SK-N-SH treated with all-trans-retinoic acid at 6 μM for 48 hours (cell line): ENCODE measurements around the gene IMMP2L.

Experiments used
- ATAC-seq: fragments of 200-7000 bp; cut with Tn5 transposase; 3 replicates; pipeline ENCODE4 v1.9.1; 2020; ENCODE audit warnings: mild to moderate bottlenecking, moderate library complexity
- BACH2 ChIP-seq: fragments of 250-450 bp; sonication (Bioruptor Pico); IDR thresholded peaks from 2 replicates; pipeline ENCODE4 v1.9.0; 2021; ENCODE audit warnings: mild to moderate bottlenecking, borderline replicate concordance
- CREB5 ChIP-seq: fragments of 250-450 bp; sonication (Bioruptor Pico); IDR thresholded peaks from 2 replicates; pipeline ENCODE4 v1.5.1; 2020; ENCODE audit warnings: low read depth, mild to moderate bottlenecking, moderate library complexity
- CSDC2 ChIP-seq: fragments of 250-450 bp; sonication (Bioruptor Pico); IDR thresholded peaks from 2 replicates; pipeline ENCODE4 v1.5.0; 2020; ENCODE audit warnings: mild to moderate bottlenecking, moderate library complexity
- CSRNP3 ChIP-seq: fragments of 250-450 bp; sonication (Bioruptor Pico); IDR thresholded peaks from 2 replicates; pipeline ENCODE4 v1.5.1; 2021; ENCODE audit warnings: mild to moderate bottlenecking, moderate library complexity
- GLIS3 ChIP-seq: fragments of 250-450 bp; sonication (Bioruptor Pico); IDR thresholded peaks from 2 replicates; pipeline ENCODE4 v1.5.0; 2020; ENCODE audit warnings: mild to moderate bottlenecking, moderate library complexity
- ISL1 ChIP-seq: fragments of 250-450 bp; sonication (Bioruptor Pico); IDR thresholded peaks from 2 replicates; pipeline ENCODE4 v2.1.2; 2022; ENCODE audit warnings: mild to moderate bottlenecking, moderate library complexity
- OSR1 ChIP-seq: fragments of 250-450 bp; sonication (Bioruptor Pico); IDR thresholded peaks from 2 replicates; pipeline ENCODE4 v1.8.0; 2022; ENCODE audit warnings: moderate library complexity, mild to moderate bottlenecking, inconsistent platforms
- PATZ1 ChIP-seq: fragments of 250-450 bp; sonication (Bioruptor Pico); IDR thresholded peaks from 2 replicates; pipeline ENCODE4 v1.8.0; 2020; ENCODE audit warnings: mild to moderate bottlenecking, moderate library complexity, borderline replicate concordance
- POU6F1 ChIP-seq: fragments of 250-450 bp; sonication (Bioruptor Pico); IDR thresholded peaks from 2 replicates; pipeline ENCODE4 v1.8.0; 2021; ENCODE audit warnings: low read depth, mild to moderate bottlenecking, moderate library complexity, borderline replicate concordance
- PPARA ChIP-seq: fragments of 250-450 bp; sonication (Bioruptor Pico); IDR thresholded peaks from 2 replicates; pipeline ENCODE4 v1.5.0; 2020; ENCODE audit warnings: mild to moderate bottlenecking, borderline replicate concordance
- RARB ChIP-seq: fragments of 250-450 bp; sonication (Bioruptor Pico); IDR thresholded peaks from 2 replicates; pipeline ENCODE4 v1.8.0; 2021; ENCODE audit warnings: mild to moderate bottlenecking, moderate library complexity
- SNAI2 ChIP-seq: fragments of 250-450 bp; sonication (Bioruptor Pico); IDR thresholded peaks from 2 replicates; pipeline ENCODE4 v1.5.0; 2020; ENCODE audit warnings: mild to moderate bottlenecking, moderate library complexity
- TCF4 ChIP-seq: fragments of 250-450 bp; sonication (Bioruptor Pico); IDR thresholded peaks from 2 replicates; pipeline ENCODE4 v1.8.0; 2021; ENCODE audit warnings: mild to moderate bottlenecking, moderate library complexity, borderline replicate concordance
- TOX ChIP-seq: fragments of 250-450 bp; sonication (Bioruptor Pico); IDR thresholded peaks from 2 replicates; pipeline ENCODE4 v1.8.0; 2021; ENCODE audit warnings: mild to moderate bottlenecking, moderate library complexity, borderline replicate concordance
- TSHZ2 ChIP-seq: fragments of 250-450 bp; sonication (Bioruptor Pico); IDR thresholded peaks from 2 replicates; pipeline ENCODE4 v1.5.0; 2020; ENCODE audit warnings: mild to moderate bottlenecking, moderate library complexity
- ZC3H10 ChIP-seq: fragments of 250-450 bp; sonication (Bioruptor Pico); IDR thresholded peaks from 2 replicates; pipeline ENCODE4 v1.5.1; 2021; ENCODE audit warnings: mild to moderate bottlenecking, moderate library complexity
- ZFP3 ChIP-seq: fragments of 250-450 bp; sonication (Bioruptor Pico); IDR thresholded peaks from 2 replicates; pipeline ENCODE4 v1.5.0; 2020; ENCODE audit warnings: mild to moderate bottlenecking, moderate library complexity
- ZNF565 ChIP-seq: fragments of 450-650 bp; formaldehyde crosslinking; conservative IDR thresholded peaks from 2 replicates; pipeline ENCODE4 v1.5.0; 2020; ENCODE audit warnings: low read depth, mild to moderate bottlenecking, moderate library complexity
- ZNF70 ChIP-seq: fragments of 450-650 bp; formaldehyde crosslinking; IDR thresholded peaks from 2 replicates; pipeline ENCODE4 v1.5.0; 2020; ENCODE audit warnings: mild to moderate bottlenecking, moderate library complexity
- ZNF8 ChIP-seq: fragments of 450-650 bp; formaldehyde crosslinking; IDR thresholded peaks from 2 replicates; pipeline ENCODE4 v1.5.0; 2020; ENCODE audit warnings: mild to moderate bottlenecking, moderate library complexity

The IMMP2L gene

GRCh38 chr7:111364413-111364812, 197.9 kb downstream of the IMMP2L start:
- ATAC-seq, result peak; percentile 43
- TF ChIP-seq PATZ1 (CRISPR knock-in tag), result no peak
- TF ChIP-seq ZC3H10 (CRISPR knock-in tag), result no peak
- TF ChIP-seq ZFP3 (CRISPR knock-in tag), result no peak
- no peak for TF ChIP-seq SNAI2 (CRISPR knock-in tag)

- ATAC-seq, result peak; percentile 83
- no peak for TF ChIP-seq TOX (CRISPR knock-in tag)
- no peak for TF ChIP-seq ZFP3 (CRISPR knock-in tag)
- no peak for TF ChIP-seq CREB5 (CRISPR knock-in tag)
- no peak for TF ChIP-seq ISL1 (CRISPR knock-in tag)
- no peak for TF ChIP-seq ZNF8
Observed at GRCh38 chr7:111363099-111363498, 199.2 kb downstream of the IMMP2L start.

GRCh38 chr7:111362506-111363054, 199.7 kb downstream of the IMMP2L start:
- peak; percentile 84 for ATAC-seq

GRCh38 chr7:111358915-111359314, 203.4 kb downstream of the IMMP2L start:
- ATAC-seq, result no peak
- TF ChIP-seq ZNF70 (CRISPR knock-in tag), result no peak
- TF ChIP-seq TOX (CRISPR knock-in tag), result no peak
- TF ChIP-seq ZNF565 (CRISPR knock-in tag), result no peak
- TF ChIP-seq POU6F1, result no peak
- TF ChIP-seq BACH2 (CRISPR knock-in tag), result no peak
- no peak for TF ChIP-seq CSDC2 (CRISPR knock-in tag)
- no peak for TF ChIP-seq TCF4 (CRISPR knock-in tag)
- no peak for TF ChIP-seq RARB (CRISPR knock-in tag)
- TF ChIP-seq PPARA (CRISPR knock-in tag), result no peak
- no peak for TF ChIP-seq CSRNP3
- TF ChIP-seq OSR1 (CRISPR knock-in tag), result no peak

More at GRCh38 chr7:111362506-111363054, 199.7 kb downstream of the IMMP2L start:
- no peak for TF ChIP-seq POU6F1
- no peak for TF ChIP-seq TSHZ2 (CRISPR knock-in tag)
- TF ChIP-seq ZNF8, result no peak
- no peak for TF ChIP-seq PPARA (CRISPR knock-in tag)
- TF ChIP-seq ZNF565 (CRISPR knock-in tag), result no peak
- no peak for TF ChIP-seq CSDC2 (CRISPR knock-in tag)
- no peak for TF ChIP-seq TCF4 (CRISPR knock-in tag)
- no peak for TF ChIP-seq GLIS3 (CRISPR knock-in tag)
- no peak for TF ChIP-seq ZFP3 (CRISPR knock-in tag)
- no peak for TF ChIP-seq ISL1 (CRISPR knock-in tag)
- TF ChIP-seq RARB (CRISPR knock-in tag), result no peak
- no peak for TF ChIP-seq ZC3H10 (CRISPR knock-in tag)
